Testis (tissue), 2 donors: ENCODE results near the gene RABGAP1L.

Experiments
- CTCF ChIP-seq, 3 experiments: fragments of 450-650 bp in 2 of 3; fragments of 200-600 bp in 1 of 3; sonication (generic) in 1 of 3; IDR thresholded peaks; one replicate each; pipeline ENCODE4 v1.5.1; 2016 to 2019; ENCODE audit warnings: antibody characterized with exemption in 3 of 3, mild to moderate bottlenecking in 2 of 3, moderate library complexity in 1 of 3
- POLR2A ChIP-seq: fragments of 450-650 bp; IDR thresholded peaks from one replicate; pipeline ENCODE4 v1.6.1; 2017; ENCODE audit warnings: antibody characterized with exemption, mild to moderate bottlenecking, moderate library complexity

DNA sequence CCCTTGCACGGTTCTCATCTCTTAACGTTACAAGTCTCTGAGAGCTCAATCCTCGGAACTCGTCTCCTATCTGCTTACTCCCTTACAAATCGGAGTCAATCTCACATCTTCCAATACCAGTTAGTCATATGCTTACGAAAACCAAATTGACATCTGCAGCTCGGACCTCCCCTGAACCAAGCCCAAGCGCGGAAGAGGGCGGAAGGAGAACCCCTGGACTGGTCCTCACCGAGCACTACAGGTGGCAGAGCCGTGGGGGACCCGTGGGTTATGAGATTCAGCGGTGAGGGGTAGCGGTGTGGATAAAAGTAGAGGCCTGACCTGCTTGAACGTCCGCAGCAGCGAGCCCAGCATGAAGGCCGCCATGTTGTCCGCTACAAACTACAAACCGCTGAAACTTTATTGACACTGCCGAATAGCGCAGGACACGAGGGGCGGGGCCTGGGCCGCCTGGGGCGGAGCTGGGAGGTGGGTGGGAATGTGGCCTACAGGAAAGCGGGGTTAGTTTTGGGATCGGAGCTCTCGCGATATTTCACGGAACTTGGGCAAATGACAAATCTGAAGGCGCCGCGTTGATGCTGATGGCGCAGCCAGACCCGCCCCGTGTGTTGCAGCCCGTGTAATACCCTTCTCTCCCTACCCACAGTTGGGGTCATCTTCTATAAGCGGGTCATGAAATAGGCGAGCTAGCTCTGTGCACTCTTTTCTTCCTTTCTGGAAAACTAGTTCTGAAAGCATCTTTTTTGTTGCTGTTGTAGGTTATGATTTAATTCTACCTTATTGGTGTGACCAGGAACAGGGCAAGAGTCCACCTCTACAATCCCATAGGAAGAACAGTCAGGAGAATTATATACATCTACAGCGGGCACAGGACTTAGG is 864.0 kb downstream of the RABGAP1L start, which contains the start of gene MRPS14:
- TF ChIP-seq POLR2A (peak; percentile 10), CTCF (IDR thresholded peaks at IDR 0.05) (no peak)
